Left lobe of liver (tissue), 2 donors: ENCODE results near the gene NRXN3. TPM values are rescaled to one million over a fixed set of nuclear protein-coding genes. Genes with fewer than 3 reads are reported as not detected.
A peak's percentile ranks its signal among the peaks of the same experiment; 100 is the strongest.

Experiments
- ATAC-seq: fragments of 200-7000 bp; cut with Tn5 transposase; one replicate; pipeline ENCODE4 v1.9.1; 2020; ENCODE audit warnings: mild to moderate bottlenecking, moderate library complexity
- DNase-seq: peaks from one replicate; pipeline ENCODE4 v3.0.0-alpha.2; 2020; ENCODE audit warnings: low spot score
- total RNA-seq: library from RNA; stranded (reverse); gene quantifications from one replicate; pipeline ENCODE4 v1.2.1, GENCODE V29; 2021
- donor health status: DM: no; HTN: no; CAD: no; lungs with moderate emphysema.
- donor health status: DM: no; HTN: yes; CAD: no.

Gene NRXN3
- total RNA-seq, 1 donor from 2014 or later, result 0.20 TPM

DNA sequence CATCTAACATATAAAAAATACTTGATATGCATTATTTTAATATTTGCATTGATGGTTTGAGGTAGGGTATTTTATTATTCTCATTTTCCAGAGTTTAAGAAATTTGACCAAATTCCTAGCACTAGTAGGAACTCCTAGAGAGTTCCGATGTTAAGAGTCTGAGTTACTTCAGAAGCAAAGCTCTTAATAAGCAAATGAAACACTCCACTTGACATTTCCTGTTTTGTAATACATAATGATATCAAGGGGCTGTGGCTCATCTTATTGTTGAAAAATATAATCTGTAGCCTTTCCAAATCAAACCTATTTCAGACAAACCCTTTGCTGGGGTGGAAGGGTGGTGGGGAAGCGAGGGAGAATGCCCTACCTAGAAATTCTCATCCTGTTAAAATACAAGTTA lies 1685.6 kb downstream of the NRXN3 start:
- DNase-seq, result no peak
- no peak for ATAC-seq

DNA sequence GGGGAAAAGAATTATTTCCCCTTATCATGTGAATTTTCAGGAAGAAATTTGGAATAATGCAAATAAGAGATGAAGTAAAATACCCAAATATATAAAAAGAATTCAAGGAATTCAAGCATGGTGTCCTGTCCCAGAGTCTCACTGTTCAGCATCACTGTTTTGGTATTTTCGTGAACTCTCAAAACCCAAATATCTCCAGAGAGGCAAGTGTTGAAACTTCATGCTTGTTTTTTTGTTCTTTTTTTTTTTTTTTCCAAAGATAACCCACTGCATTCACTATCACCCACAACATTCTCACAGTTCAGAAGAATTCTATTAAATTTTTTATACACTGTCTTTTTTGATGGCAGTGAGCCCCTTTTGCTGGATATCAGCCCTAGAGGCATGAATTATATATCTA lies 1686.2 kb downstream of the NRXN3 start:
- DNase-seq, result no peak
- no peak for ATAC-seq

DNA sequence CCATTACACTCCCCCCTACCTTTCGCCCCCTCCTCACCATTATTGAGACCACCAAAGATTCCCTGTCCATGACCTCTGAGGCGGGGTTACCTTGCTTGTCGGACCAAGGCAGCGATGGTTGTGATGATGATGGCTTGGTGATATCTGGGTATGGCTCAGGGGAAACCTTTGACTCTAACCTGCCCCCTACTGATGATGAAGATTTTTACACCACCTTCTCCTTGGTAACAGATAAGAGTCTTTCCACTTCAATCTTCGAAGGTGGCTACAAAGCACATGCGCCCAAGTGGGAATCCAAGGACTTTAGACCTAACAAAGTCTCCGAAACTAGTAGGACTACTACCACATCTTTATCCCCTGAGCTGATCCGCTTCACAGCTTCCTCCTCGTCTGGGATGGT lies 1690.9 kb downstream of the NRXN3 start:
- ATAC-seq, result peak; percentile 53
- DNase-seq, result no peak

DNA sequence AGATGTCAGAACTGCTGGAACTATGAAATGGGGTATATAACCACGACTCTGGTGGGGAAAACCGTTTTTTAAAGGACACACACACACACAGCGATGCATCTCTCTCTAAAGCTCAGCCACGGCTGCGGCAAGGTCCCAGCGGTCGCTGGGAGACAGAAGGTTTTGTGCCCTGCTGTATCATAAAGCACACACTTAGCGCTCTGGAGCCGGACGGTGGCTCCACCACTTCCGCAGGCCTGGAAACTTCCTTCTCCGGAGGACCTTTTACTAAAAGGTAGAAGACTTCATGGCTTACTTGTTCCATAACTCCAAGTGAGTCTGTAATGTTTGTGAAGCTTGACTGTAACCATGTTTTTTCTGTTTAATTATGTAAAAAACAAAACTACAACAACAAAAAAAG lies 1691.9 kb downstream of the NRXN3 start:
- ATAC-seq (no peak), DNase-seq (no peak)

DNA sequence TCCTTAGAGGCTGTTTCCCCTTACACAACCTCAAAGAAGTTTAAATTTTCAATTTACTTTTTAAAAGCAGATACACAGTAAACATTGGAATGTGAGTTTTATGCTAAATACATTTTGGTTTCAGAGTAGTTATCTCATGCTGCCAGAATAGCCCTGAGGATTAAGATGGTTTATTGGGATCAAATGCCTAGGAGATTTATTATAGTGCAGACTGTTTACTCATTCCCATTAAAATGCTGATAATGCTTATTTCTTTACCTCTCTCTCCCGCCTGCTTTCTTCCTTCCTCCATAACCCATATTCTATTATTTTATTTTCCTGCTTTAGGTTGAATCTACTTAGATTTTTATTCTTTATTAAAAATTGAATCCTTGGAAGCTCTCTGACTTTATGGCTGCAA lies 1701.0 kb downstream of the NRXN3 start:
- ATAC-seq (no peak), DNase-seq (no peak)

DNA sequence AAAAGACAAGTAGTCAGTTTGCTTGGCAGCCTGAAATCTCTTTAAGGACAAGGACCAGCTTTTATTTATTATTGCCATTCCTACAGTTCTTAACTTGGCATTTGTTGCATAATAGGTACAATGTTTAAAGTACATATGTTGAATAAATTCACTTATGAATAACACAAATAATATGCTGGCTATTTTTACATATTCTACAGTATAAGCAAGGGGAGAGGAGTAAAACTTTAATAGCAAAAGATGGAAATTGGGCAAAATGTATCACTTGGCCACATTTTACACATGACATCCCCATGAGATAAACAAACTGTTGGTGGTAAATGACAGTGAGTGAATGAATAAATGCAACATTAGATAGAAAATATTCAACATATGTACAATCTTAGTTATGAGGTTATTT lies 1708.1 kb downstream of the NRXN3 start:
- ATAC-seq, result no peak

DNA sequence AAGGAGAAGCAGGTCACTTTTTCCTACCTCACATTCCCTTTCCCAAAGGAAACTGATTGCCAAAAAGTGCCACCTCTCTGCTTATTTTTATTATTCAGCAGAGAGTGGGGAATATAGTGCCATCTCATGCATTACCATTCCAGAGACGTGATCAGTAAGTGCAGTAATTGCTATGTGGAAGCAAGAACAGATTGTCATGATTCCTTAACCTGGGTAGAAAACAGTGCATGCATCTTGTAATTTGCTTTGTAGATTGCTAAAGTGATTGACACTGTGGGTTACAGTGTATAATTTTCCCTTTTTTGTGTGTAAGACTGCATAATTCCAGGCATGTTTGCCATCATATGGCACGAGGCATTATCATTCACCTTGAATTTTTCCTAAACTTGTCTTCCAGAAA lies 1708.6 kb downstream of the NRXN3 start:
- ATAC-seq (no peak), DNase-seq (no peak)

More for the DNA sequence above, 1708.1 kb downstream of the NRXN3 start:
- DNase-seq, result no peak

DNA sequence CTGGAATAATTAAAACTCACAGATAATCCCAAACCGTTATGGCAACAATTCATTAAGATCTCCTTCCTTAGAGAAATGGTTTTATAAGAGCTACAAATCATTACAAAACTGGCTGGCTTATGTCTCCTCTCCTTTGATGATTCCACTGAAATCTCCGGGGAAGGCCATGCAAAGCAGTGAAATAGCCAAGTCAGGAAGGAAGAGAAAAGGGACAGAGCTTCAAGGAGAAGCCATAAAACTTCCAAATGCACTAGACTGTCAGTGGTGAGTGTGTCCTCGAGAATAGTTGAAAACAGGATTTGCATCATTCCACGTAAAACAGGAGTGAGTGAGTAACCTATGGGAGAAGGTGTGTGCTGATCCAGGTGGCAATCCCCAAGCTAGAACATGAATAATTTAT lies 1711.1 kb downstream of the NRXN3 start:
- DNase-seq (no peak), ATAC-seq (no peak)

DNA sequence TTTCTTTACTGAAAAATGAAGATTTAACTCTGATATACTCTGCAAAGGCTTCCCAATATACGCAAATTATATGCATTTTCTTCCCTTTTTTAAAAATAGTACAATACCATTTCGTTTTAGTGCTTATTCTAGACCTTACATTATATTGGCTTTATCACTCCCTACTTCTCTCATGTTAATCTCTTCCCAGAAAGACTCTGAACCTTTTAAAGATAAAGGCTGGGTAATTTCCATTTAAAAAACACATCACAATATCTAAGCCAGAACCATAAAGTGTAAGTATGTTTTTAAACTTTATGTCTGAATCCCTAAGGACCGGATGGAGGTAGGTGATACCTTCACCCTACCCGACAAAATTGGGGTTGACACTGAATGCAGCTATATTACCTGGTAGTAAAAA lies 1720.4 kb downstream of the NRXN3 start:
- DNase-seq (no peak), ATAC-seq (no peak)

DNA sequence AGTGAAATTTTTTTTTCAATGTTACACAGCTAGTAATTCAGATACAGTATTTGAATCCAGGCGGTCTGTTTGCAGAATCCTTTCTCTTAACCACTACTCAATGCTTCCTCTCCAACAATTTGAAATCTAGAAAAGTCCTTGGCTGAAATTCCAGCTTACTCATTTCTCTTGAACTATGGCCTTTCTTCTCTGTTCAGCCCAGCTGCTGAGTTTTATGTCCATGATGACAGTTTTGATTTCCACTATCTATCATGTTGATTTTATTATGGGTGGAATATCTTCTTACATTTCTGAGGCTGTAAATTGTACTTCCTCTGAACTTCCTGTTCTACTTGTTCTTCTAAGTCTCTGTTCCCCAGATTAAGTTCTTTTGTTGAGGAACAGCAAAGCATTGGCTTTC lies 1725.8 kb downstream of the NRXN3 start:
- DNase-seq, result no peak

DNA sequence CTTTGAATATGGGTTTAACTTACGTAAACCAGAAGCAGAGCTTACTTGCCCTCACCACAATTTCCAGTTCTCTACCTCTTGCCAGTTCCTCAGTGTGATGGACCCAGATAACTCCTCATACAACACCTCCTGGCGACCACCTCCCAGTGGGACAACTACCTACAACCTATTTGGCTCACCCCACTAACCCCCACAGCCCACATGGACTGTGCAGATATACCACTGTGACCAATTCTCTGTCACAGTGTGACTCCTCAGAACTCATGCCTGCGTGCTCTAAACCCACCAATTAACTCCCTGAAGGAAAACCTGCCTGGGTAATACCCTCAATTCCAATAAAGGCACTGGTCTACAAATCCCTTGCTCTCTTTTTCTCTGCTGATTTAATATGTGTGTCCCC lies 1729.4 kb downstream of the NRXN3 start:
- DNase-seq, result no peak
- ATAC-seq, result no peak

More for the DNA sequence above, 1725.8 kb downstream of the NRXN3 start:
- no peak for ATAC-seq

DNA sequence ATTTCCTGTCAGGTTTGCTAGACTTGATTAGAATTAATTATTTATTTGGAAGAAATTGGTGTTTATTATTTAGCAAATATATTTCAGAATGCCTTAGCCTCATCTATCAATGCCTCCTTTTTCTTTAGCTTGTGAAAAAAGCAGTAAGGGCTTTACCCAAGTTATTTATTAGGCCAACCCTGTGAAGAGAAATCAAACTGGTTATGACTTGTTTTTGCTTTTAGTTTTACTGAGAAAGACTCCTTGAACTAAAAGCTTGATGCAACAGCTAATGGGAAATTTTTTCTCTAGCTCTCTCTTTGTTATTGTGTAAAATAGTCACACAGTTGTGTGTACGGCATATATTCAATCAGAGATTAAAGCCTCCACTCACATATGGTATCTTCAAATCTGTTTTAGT lies 1734.3 kb downstream of the NRXN3 start:
- ATAC-seq (no peak), DNase-seq (no peak)

DNA sequence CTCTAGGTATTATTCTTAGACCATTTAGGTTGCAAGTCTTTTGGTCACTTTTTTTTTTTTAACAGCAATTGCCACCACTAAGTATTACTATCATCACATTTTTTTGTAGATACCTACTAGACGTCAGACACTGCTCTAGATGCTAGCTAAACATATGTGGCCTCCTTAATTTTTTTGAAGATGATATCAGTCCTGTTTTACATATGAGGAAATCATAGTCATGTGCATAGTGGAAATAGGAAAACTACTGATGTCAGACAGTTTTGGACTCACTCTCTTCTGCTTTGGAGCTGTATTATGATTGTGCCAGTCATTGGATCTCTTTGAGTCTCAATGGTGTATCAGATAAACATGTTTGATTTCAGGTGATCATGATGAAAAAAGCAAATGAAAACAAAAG lies 1736.8 kb downstream of the NRXN3 start:
- no peak for ATAC-seq
- DNase-seq, result no peak

DNA sequence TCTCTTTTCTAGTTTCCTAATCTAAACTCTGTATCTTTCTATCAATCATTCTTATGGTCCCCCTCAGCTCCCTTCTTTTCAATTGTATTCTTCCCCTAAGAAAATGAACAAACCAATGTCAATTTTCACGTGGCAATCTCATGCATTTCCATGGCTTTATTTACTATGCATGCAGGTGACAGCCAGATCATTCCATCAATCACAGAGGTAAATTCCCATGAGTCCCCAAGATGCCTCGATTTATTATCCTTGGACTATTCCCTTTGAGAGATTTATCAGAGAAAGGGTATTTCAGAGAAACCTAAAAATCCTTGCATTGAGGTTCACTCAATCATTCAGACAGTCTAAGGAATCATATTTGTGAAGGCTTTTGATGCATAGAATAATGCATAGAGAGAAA lies 1739.9 kb downstream of the NRXN3 start:
- DNase-seq, result no peak
- ATAC-seq, result no peak

DNA sequence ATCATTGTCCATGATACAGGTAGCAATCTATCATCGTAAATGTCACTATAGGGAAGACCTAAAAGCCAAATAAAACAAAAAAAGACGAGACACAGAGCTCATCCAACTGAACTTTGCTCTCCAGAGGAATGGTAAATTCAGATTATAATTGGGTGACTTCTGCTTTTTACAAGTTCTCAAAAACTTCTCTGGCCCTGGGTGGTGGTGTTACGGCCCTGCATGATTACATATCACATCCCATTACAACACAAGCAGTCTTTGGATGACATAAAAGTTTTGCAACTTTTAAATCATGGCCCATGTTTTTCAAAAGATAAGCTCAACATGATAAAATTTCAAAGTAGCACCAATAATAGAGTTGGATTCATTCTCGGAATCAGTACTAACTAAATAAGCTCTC lies 1741.6 kb downstream of the NRXN3 start:
- ATAC-seq, result no peak

DNA sequence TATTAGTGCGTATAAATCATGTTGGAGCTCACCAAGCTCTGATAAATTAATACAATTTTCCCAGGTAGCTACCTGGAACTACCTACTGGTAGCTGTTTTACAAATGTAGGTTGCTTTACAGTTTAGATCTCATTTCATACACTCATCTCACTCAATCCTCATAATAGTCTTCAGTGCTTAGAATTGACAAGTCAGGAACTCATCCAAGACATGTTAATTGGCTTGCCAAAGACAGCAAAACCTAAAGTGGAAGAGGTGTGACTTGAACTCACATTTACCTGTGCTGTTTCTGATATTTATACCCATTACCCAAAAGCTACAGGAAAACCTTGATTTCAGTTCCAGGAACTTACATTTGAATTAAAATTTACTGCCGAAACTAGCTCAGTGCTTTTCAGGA lies 1744.4 kb downstream of the NRXN3 start:
- ATAC-seq, result no peak
- no peak for DNase-seq

More for the DNA sequence above, 1741.6 kb downstream of the NRXN3 start:
- no peak for DNase-seq

DNA sequence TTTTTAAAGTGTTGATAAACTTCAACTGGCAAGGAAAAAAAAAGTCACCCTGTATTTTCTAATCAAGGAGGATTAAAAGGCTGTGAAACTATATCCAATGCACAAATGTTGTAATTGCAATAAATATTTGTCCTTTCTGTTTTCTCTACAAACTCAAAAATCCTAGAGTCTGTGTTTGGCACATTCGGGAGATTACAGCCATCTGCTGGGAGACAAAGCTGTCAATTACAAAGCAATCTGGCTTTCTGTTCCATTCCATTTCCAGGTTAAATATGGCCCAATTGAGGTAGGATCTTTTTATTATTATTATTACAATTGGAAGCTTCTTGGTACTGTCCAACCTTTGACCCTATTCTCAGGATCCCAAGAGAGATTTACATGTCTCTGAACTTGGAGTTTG lies 1745.2 kb downstream of the NRXN3 start:
- no peak for ATAC-seq
- DNase-seq, result no peak

DNA sequence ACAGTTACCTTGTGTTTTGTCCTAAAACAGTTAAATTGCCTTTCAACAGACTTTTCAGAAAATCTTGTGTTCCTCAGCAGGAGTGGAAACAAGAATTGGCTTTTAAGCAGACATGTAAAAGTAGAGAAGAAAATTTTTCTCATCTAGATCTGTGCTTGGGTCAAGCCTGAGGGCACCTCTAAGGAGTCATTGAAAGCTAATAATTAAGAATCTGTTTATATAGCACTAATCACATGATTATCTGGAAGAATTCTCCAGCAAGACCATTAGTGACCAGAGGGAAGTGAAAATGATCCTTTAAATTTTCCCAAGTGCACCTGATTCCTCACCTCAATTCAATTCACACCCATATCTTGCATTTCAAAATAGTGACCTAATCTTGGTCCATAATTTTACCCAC lies 1746.1 kb downstream of the NRXN3 start:
- DNase-seq (no peak), ATAC-seq (no peak)

DNA sequence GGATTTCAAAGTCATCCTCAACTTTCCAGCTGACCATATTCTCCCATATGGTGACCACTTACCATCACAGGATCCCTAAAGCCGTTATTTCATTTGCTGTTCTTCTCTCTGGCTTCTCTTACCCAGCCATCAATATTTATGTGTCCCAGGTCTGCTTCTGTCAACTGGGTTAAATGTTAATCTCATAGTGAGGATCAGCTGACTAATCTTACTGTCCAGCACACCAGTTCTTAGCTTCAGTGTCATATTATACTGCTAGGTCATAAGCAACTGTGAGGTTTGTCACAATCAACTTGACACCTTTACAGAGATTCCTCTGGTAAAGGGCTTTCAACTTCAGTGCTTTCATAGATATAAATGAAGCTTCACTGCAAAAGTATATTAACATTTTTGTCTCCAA lies 1746.7 kb downstream of the NRXN3 start:
- ATAC-seq, result no peak
- DNase-seq, result no peak
